Measurements from ENCODE around the gene DOCK9.

DOCK9 gene, protein sequence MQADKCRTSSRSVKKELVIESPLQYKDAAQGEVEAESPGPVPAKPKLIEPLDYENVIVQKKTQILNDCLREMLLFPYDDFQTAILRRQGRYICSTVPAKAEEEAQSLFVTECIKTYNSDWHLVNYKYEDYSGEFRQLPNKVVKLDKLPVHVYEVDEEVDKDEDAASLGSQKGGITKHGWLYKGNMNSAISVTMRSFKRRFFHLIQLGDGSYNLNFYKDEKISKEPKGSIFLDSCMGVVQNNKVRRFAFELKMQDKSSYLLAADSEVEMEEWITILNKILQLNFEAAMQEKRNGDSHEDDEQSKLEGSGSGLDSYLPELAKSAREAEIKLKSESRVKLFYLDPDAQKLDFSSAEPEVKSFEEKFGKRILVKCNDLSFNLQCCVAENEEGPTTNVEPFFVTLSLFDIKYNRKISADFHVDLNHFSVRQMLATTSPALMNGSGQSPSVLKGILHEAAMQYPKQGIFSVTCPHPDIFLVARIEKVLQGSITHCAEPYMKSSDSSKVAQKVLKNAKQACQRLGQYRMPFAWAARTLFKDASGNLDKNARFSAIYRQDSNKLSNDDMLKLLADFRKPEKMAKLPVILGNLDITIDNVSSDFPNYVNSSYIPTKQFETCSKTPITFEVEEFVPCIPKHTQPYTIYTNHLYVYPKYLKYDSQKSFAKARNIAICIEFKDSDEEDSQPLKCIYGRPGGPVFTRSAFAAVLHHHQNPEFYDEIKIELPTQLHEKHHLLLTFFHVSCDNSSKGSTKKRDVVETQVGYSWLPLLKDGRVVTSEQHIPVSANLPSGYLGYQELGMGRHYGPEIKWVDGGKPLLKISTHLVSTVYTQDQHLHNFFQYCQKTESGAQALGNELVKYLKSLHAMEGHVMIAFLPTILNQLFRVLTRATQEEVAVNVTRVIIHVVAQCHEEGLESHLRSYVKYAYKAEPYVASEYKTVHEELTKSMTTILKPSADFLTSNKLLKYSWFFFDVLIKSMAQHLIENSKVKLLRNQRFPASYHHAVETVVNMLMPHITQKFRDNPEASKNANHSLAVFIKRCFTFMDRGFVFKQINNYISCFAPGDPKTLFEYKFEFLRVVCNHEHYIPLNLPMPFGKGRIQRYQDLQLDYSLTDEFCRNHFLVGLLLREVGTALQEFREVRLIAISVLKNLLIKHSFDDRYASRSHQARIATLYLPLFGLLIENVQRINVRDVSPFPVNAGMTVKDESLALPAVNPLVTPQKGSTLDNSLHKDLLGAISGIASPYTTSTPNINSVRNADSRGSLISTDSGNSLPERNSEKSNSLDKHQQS (N-terminal part only)

DNA sequence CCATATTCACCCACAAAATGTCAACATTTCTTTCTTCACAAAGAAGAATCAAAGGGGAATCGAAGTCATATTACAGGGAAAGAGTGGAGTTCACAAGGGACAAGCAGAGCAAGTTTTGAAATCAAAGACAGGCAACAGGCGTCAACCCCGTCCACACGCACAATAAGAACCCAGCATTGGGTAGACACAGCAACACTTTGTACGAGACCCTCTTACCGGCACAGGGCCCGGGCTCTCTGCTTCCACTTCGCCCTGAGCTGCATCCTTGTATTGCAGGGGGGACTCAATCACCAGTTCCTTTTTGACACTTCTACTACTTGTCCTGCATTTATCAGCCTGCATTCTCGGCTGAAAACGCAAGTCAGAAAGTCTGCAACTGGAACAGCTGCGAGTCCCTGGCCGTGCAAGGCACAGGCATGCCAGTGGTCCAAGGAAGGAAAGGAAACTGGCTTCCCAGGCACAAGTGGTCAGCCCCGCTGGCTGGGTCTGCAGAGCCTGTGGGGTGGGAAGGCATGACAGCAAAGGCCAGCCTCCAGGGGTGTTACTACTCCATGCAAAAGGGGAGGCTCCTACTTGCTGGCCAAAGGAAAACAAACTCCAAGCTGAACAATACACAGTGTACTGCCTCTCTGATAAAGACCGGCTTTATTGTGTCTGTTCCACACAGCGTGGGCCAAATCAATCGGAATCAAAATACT is at the start of gene DOCK9:
Gene DOCK9 (minus strand): TSS at position 497 of the 698 bp plus-strand sequence. CDS start 155 bp downstream, at position 342.
- no peak within 1 kb of the TSS for H3K9ac ChIP-seq (ENCODE audit: low read length)
- no peaks in the 10 kb centered on the region for H3F3A ChIP-seq (ENCODE audit: insufficient read depth, low read length)
- no peak within 1 kb of the TSS for H3K27ac ChIP-seq (ENCODE audit: low read depth, low read length, poor library complexity, severe bottlenecking)
- no peaks in the 10 kb centered on the region for H3K9me2 ChIP-seq (ENCODE audit: low read depth, low read length)
- H3K27me3 ChIP-seq (ENCODE audit: insufficient read depth, low read length), result no peaks in the 10 kb centered on the region
- no peaks in the 10 kb centered on the region for H3K4me1 ChIP-seq (ENCODE audit: insufficient read depth, low read length, severe bottlenecking)
- no peak within 1 kb of the TSS for H3K4me3 ChIP-seq (ENCODE audit: low read depth, low read length, poor library complexity, severe bottlenecking)
- no peaks in the 10 kb centered on the region for H3K79me2 ChIP-seq (ENCODE audit: insufficient read depth, low read length)
- no peaks in the 10 kb centered on the region for H3K9me3 ChIP-seq (ENCODE audit: low read length)
- H2AFZ ChIP-seq (ENCODE audit: low read length), result no peak within 1 kb of the TSS
- H3K4me2 ChIP-seq (ENCODE audit: low read length), result no peak within 1 kb of the TSS
- no peaks in the 10 kb centered on the region for H3K36me3 ChIP-seq (ENCODE audit: insufficient read depth, low read length)
- 0 out of 2 replicates have a peak, but pooled peaks cover 2% of the 10 kb centered on the region for H4K20me1 ChIP-seq (ENCODE audit: insufficient read depth, low read length)
- TF ChIP-seq, protein P1, sequence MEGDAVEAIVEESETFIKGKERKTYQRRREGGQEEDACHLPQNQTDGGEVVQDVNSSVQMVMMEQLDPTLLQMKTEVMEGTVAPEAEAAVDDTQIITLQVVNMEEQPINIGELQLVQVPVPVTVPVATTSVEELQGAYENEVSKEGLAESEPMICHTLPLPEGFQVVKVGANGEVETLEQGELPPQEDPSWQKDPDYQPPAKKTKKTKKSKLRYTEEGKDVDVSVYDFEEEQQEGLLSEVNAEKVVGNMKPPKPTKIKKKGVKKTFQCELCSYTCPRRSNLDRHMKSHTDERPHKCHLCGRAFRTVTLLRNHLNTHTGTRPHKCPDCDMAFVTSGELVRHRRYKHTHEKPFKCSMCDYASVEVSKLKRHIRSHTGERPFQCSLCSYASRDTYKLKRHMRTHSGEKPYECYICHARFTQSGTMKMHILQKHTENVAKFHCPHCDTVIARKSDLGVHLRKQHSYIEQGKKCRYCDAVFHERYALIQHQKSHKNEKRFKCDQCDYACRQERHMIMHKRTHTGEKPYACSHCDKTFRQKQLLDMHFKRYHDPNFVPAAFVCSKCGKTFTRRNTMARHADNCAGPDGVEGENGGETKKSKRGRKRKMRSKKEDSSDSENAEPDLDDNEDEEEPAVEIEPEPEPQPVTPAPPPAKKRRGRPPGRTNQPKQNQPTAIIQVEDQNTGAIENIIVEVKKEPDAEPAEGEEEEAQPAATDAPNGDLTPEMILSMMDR (IDR thresholded peaks at IDR 0.05; ENCODE audit: low read length), result no peak
- TF ChIP-seq EZH2 (IDR thresholded peaks at IDR 0.05; ENCODE audit: borderline replicate concordance, low read length), result no peak

DNA sequence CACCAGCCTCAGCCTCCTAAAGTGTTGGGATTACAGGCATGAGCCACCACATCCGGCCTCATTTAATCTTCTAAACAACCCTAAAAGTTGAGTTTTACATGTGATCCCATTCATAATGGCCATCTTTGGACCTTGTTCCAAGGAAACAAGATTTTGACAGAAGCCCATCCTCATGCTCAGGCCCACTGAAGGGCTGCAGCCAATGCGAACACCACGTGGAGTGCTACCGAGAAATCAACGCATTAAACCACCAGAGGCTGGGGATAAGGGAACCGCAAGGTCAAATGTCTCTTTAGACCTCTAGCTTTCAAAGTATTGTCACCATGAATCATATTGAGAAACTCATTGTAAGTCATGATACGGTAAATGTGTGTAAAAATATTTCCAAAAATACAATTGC is 49.4 kb upstream of the DOCK9 start:
- TF ChIP-seq EZH2 (IDR thresholded peaks at IDR 0.05; ENCODE audit: borderline replicate concordance, low read length), result no peak
- TF ChIP-seq, protein P1 (IDR thresholded peaks at IDR 0.05; ENCODE audit: low read length), result no peak
- H3K9me2 ChIP-seq (ENCODE audit: low read depth, low read length), result no peaks in the 10 kb centered on the region

DNA sequence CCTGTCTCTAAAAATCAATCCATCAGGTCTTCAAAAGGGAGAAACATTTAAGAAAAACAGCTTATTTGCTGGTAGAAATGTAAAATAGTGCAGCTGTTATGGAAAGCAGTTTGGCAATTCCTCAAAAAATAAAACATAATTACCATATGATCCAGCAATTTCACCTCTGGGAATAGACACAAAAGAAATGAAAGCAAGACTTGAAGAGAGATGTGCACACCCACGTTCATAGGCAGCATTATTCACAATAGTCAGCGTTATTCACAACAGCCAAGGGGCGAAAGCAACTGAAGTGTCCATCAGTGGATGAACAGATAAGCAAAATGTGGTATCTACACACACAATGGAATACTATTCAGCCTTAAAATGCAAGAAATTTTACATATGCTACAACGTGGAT is 45.1 kb upstream of the DOCK9 start:
- Histone ChIP-seq H3K4me1 (ENCODE audit: insufficient read depth, low read length, severe bottlenecking) (no peaks in the 10 kb centered on the region), H3K27me3 (ENCODE audit: insufficient read depth, low read length) (no peaks in the 10 kb centered on the region), H3K4me3 (ENCODE audit: low read depth, low read length, poor library complexity, severe bottlenecking) (no peak overlapping the region), H4K20me1 (ENCODE audit: insufficient read depth, low read length) (no peaks in the 10 kb centered on the region), H3K9ac (ENCODE audit: low read length) (no peak overlapping the region), H3F3A (ENCODE audit: insufficient read depth, low read length) (no peaks in the 10 kb centered on the region), H2AFZ (ENCODE audit: low read length) (no peak overlapping the region), H3K9me2 (ENCODE audit: low read depth, low read length) (no peaks in the 10 kb centered on the region), H3K4me2 (ENCODE audit: low read length) (no peak overlapping the region), H3K27ac (ENCODE audit: low read depth, low read length, poor library complexity, severe bottlenecking) (no peak overlapping the region), H3K9me3 (ENCODE audit: low read length) (no peaks in the 10 kb centered on the region), H3K36me3 (ENCODE audit: insufficient read depth, low read length) (no peaks in the 10 kb centered on the region), H3K79me2 (ENCODE audit: insufficient read depth, low read length) (no peaks in the 10 kb centered on the region)
- TF ChIP-seq EZH2 (IDR thresholded peaks at IDR 0.05; ENCODE audit: borderline replicate concordance, low read length), result no peak
- TF ChIP-seq, protein P1 (IDR thresholded peaks at IDR 0.05; ENCODE audit: low read length), result no peak

More for the DNA sequence above, 49.4 kb upstream of the DOCK9 start:
- Histone ChIP-seq H3K79me2 (ENCODE audit: insufficient read depth, low read length) (no peaks in the 10 kb centered on the region), H3K4me1 (ENCODE audit: insufficient read depth, low read length, severe bottlenecking) (no peaks in the 10 kb centered on the region), H3K9ac (ENCODE audit: low read length) (no peak overlapping the region), H3K9me3 (ENCODE audit: low read length) (no peaks in the 10 kb centered on the region), H3K27ac (ENCODE audit: low read depth, low read length, poor library complexity, severe bottlenecking) (no peak overlapping the region), H4K20me1 (ENCODE audit: insufficient read depth, low read length) (no peaks in the 10 kb centered on the region), H3F3A (ENCODE audit: insufficient read depth, low read length) (no peaks in the 10 kb centered on the region), H2AFZ (ENCODE audit: low read length) (no peak overlapping the region), H3K27me3 (ENCODE audit: insufficient read depth, low read length) (no peaks in the 10 kb centered on the region), H3K4me3 (ENCODE audit: low read depth, low read length, poor library complexity, severe bottlenecking) (no peak overlapping the region), H3K36me3 (ENCODE audit: insufficient read depth, low read length) (no peaks in the 10 kb centered on the region), H3K4me2 (ENCODE audit: low read length) (no peak overlapping the region)
